ENCODE measurements around the gene LGMN. TPM values are rescaled to one million over a fixed set of nuclear protein-coding genes. Genes with fewer than 3 reads are reported as not detected.

LGMN gene
- total and polyA plus RNA-seq, 2 experiments from 2014 or later, result 98.8 to 129 TPM

DNA sequence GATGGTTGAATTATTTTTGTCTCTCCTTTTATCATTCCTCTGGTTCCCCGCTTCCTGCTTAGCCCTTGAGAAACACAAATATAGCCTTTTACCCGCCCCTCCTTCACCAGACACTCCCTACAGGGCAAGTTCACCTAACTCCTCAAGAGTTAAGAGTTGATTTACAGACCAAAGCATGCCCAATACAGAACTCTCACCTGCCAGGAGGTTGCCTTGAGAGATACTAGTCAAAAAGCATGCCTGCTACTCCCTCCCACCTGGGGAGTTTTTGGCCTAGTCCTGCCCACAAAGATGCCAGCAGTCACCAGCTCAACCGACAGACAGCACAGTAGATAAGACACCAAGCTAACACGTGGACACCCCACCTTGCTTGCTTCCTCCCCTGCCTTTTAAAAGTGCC lies 11.2 kb downstream of the LGMN start:
- Histone ChIP-seq H3K27ac (no peak overlapping the region), H4K20me1 (ENCODE audit: insufficient read depth) (no peaks in the 10 kb centered on the region), H3K9ac (no peak overlapping the region), H3K4me2 (ENCODE audit: unreplicated experiment) (no peak overlapping the region), H3K36me3 (ENCODE audit: low read depth) (no peaks in the 10 kb centered on the region), H3K79me2 (ENCODE audit: insufficient read depth) (peaks cover 15% of the 10 kb centered on the region; the same call in 1 of the 2 replicates), H3K9me3 (ENCODE audit: low read depth) (no peaks in the 10 kb centered on the region), H2AFZ (no peak overlapping the region), H3K27me3 (replicated peaks; ENCODE audit: insufficient read depth) (no peaks in the 10 kb centered on the region), H3F3A (ENCODE audit: insufficient read depth) (no peaks in the 10 kb centered on the region), H3K4me1 (ENCODE audit: insufficient read depth) (no peaks in the 10 kb centered on the region), H3K4me3 (no peak overlapping the region), H3K9me2 (ENCODE audit: insufficient read depth) (no peaks in the 10 kb centered on the region)
- WGBS, 2 experiments (ENCODE audit: low coverage in 1 of 2, low lambda C conversion rate in 2 of 2, missing lambda C conversion rate in 2 of 2), result 75 to 76% methylated on average over 4 of the region's 4 CpGs
- TF ChIP-seq EZH2phosphoT487 (IDR thresholded peaks at IDR 0.05; ENCODE audit: insufficient read depth, low read depth), result no peak
- TF ChIP-seq EZH2 (IDR thresholded peaks at IDR 0.05; ENCODE audit: insufficient read depth, poor library complexity, severe bottlenecking), result no peak
- in situ Hi-C loops (cut with MboI), result no loop called here
- no peak for DNase-seq

DNA sequence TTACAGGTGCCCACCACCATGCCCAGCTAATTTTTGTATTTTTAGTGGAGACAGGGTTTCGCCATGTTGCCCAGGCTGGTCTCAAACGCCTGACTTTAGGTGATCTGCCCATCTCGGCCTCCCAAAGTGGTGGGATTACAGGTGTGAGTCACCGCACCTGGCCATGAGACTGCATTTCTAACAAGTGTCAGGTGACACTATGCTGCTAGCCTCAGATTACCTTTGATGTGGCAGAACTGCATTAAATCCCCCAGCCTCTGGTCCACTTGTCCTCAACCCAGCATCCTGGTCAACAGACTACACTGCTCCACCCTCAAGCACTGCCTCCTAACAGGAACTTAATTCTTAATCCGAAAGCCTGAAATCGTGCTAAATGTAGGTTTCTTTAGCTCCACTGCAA lies 13.1 kb downstream of the LGMN start:
- H3K4me2 ChIP-seq (ENCODE audit: unreplicated experiment), result no peak overlapping the region
- H3K4me3 ChIP-seq, result no peak overlapping the region
- H3K79me2 ChIP-seq (ENCODE audit: insufficient read depth), result peaks cover 15% of the 10 kb centered on the region; the same call in 1 of the 2 replicates
- H3K27me3 ChIP-seq (replicated peaks; ENCODE audit: insufficient read depth), result no peaks in the 10 kb centered on the region
- DNase-seq, result no peak
- 0 out of 2 replicates have a peak, but pooled peaks cover 6% of the 10 kb centered on the region for H3K36me3 ChIP-seq (ENCODE audit: low read depth)
- H3K27ac ChIP-seq, result no peak overlapping the region
- no peaks in the 10 kb centered on the region for H3K9me3 ChIP-seq (ENCODE audit: low read depth)
- H3F3A ChIP-seq (ENCODE audit: insufficient read depth), result no peaks in the 10 kb centered on the region
- H3K4me1 ChIP-seq (ENCODE audit: insufficient read depth), result no peaks in the 10 kb centered on the region
- in situ Hi-C loops (cut with MboI), result no loop called here
- WGBS, 2 experiments (ENCODE audit: low coverage in 1 of 2, low lambda C conversion rate in 2 of 2, missing lambda C conversion rate in 2 of 2), result 95 to 97% methylated on average over 6 of the region's 6 CpGs
- H3K9me2 ChIP-seq (ENCODE audit: insufficient read depth), result no peaks in the 10 kb centered on the region
- no peaks in the 10 kb centered on the region for H4K20me1 ChIP-seq (ENCODE audit: insufficient read depth)
- no peak overlapping the region for H3K9ac ChIP-seq
- TF ChIP-seq EZH2 (IDR thresholded peaks at IDR 0.05; ENCODE audit: insufficient read depth, poor library complexity, severe bottlenecking) (no peak), EZH2phosphoT487 (IDR thresholded peaks at IDR 0.05; ENCODE audit: insufficient read depth, low read depth) (no peak)
- no peak overlapping the region for H2AFZ ChIP-seq

DNA sequence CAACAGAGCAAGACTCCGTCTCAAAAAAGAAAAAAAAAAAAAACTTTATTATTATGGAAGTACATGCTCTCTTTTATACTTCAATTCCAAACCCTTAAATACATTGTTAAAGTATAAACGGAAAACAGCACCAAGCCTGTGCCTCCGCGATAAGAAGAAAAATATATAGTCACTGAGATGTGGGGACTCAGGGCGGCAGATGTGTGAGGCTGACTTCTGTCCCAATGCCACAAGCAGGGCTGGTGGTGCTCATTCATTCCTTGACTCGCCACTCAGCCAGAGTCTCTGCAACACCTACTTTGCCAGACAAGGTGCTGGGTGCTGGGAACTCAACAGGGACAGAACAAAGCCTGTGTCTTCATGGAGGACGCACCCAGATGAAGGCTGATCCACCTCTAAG lies 13.8 kb downstream of the LGMN start:
- no peak for TF ChIP-seq EZH2 (IDR thresholded peaks at IDR 0.05; ENCODE audit: insufficient read depth, poor library complexity, severe bottlenecking)
- no peak for TF ChIP-seq EZH2phosphoT487 (IDR thresholded peaks at IDR 0.05; ENCODE audit: insufficient read depth, low read depth)
- Histone ChIP-seq H2AFZ (no peak overlapping the region), H3K79me2 (ENCODE audit: insufficient read depth) (peaks cover 14% of the 10 kb centered on the region; the same call in 1 of the 2 replicates), H3K27me3 (replicated peaks; ENCODE audit: insufficient read depth) (no peaks in the 10 kb centered on the region), H3K4me3 (no peak overlapping the region), H3K9ac (no peak overlapping the region), H4K20me1 (ENCODE audit: insufficient read depth) (no peaks in the 10 kb centered on the region), H3K9me3 (ENCODE audit: low read depth) (no peaks in the 10 kb centered on the region), H3K36me3 (ENCODE audit: low read depth) (0 out of 2 replicates have a peak, but pooled peaks cover 6% of the 10 kb centered on the region), H3K4me1 (ENCODE audit: insufficient read depth) (peaks cover 3% of the 10 kb centered on the region; the same call in 1 of the 2 replicates), H3K27ac (no peak overlapping the region), H3K9me2 (ENCODE audit: insufficient read depth) (no peaks in the 10 kb centered on the region), H3K4me2 (ENCODE audit: unreplicated experiment) (no peak overlapping the region), H3F3A (ENCODE audit: insufficient read depth) (no peaks in the 10 kb centered on the region)
- in situ Hi-C loops (cut with MboI), result no loop called here
- DNase-seq, result no peak
- 94 to 95% methylated on average over 7 of the region's 7 CpGs for WGBS, 2 experiments (ENCODE audit: low coverage in 1 of 2, low lambda C conversion rate in 2 of 2, missing lambda C conversion rate in 2 of 2)

DNA sequence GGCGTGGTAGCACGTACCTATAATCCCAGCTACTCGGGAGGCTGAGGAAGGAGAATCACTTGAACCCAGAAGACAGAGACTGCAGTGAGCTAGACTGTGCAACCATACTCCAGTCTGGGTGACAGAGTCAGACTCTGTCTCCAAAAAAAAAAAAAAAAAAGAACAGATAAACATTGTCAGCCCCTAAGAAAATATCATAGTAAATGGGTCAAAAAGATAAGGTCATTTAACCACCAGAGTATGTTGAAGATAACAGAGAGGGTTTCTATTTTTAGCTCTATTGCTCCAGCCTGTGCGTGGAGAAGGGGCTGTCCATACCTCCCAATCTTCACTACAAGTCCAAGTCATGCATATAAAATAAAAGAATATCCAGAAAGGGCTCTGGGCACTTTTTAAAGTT lies 15.4 kb downstream of the LGMN start:
- no peaks in the 10 kb centered on the region for H3F3A ChIP-seq (ENCODE audit: insufficient read depth)
- no peak overlapping the region for H3K4me2 ChIP-seq (ENCODE audit: unreplicated experiment)
- H3K27ac ChIP-seq, result no peak overlapping the region
- H3K4me3 ChIP-seq, result no peak overlapping the region
- H3K79me2 ChIP-seq (ENCODE audit: insufficient read depth), result peaks cover 2% of the 10 kb centered on the region; the same call in 1 of the 2 replicates
- no peaks in the 10 kb centered on the region for H3K27me3 ChIP-seq (replicated peaks; ENCODE audit: insufficient read depth)
- H4K20me1 ChIP-seq (ENCODE audit: insufficient read depth), result no peaks in the 10 kb centered on the region
- TF ChIP-seq EZH2 (IDR thresholded peaks at IDR 0.05; ENCODE audit: insufficient read depth, poor library complexity, severe bottlenecking) (no peak), EZH2phosphoT487 (IDR thresholded peaks at IDR 0.05; ENCODE audit: insufficient read depth, low read depth) (no peak)
- in situ Hi-C loops (cut with MboI), result no loop called here
- H3K9me3 ChIP-seq (ENCODE audit: low read depth), result no peaks in the 10 kb centered on the region
- 94 to 96% methylated on average over 4 of the region's 4 CpGs for WGBS, 2 experiments (ENCODE audit: low coverage in 1 of 2, low lambda C conversion rate in 2 of 2, missing lambda C conversion rate in 2 of 2)
- peaks cover 3% of the 10 kb centered on the region; the same call in 1 of the 2 replicates for H3K4me1 ChIP-seq (ENCODE audit: insufficient read depth)
- H3K9ac ChIP-seq, result no peak overlapping the region
- no peaks in the 10 kb centered on the region for H3K9me2 ChIP-seq (ENCODE audit: insufficient read depth)
- H3K36me3 ChIP-seq (ENCODE audit: low read depth), result 0 out of 2 replicates have a peak, but pooled peaks cover 6% of the 10 kb centered on the region
- H2AFZ ChIP-seq, result no peak overlapping the region
- no peak for DNase-seq

Measured in GM23248 (cell line).